Measurements from ENCODE around the gene PSMB9. TPM values are rescaled to one million over a fixed set of nuclear protein-coding genes. Genes with fewer than 3 reads are reported as not detected.
A peak's percentile ranks its signal among the peaks of the same experiment; 100 is the strongest.

PSMB9 gene
- total RNA-seq, 2 donors from 2014 or later = 4.6 to 14.5 TPM

DNA sequence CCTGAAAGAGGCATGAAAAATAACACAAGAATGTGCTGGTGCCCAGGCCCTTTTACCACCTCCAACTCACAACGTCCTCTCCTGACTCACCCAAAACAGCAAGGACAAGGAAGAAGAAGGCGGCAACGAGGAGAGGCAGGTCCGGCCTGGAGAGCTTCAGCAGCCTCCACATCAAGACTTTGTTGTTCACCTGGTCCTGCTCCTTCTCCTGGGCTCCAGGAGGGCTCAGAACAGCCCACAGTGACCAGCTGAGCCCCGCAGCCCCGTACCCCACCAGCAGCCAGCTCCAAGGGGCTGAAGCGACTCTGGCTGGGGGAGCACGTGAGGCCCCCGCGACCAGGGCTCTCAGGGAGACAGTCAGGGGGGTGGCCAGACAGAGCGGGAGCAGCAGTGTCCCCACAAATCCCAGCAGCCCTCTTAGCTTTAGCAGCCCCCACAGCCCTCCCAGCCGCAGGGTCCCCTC is 16.3 kb upstream of the PSMB9 start:
- ATAC-seq (no peak), DNase-seq (no peak)
- Histone ChIP-seq H3K27me3 (no peaks in the 10 kb centered on the region), H3K4me3 (peak overlapping the region in 1 of 2 donors; percentile 72), H3K36me3 (replicated peaks in 1 of 2; ENCODE audit: insufficient read depth in 1 of 2, low read depth in 2 of 2) (peaks cover 0 to 4% of the 10 kb centered on the region in 2 donors), H3K9me3 (no peaks in the 10 kb centered on the region), H3K4me1 (peaks cover 13% of the 10 kb centered on the region), H3K27ac (peak overlapping the region; percentile 80 to 92 (median 90))
- 21 to 48% methylated on average over 7 to 12 of the region's 12 CpGs for WGBS, 2 donors
- intact Hi-C loops (cut with DNase I) = no loop called here
- TF ChIP-seq, protein P1, sequence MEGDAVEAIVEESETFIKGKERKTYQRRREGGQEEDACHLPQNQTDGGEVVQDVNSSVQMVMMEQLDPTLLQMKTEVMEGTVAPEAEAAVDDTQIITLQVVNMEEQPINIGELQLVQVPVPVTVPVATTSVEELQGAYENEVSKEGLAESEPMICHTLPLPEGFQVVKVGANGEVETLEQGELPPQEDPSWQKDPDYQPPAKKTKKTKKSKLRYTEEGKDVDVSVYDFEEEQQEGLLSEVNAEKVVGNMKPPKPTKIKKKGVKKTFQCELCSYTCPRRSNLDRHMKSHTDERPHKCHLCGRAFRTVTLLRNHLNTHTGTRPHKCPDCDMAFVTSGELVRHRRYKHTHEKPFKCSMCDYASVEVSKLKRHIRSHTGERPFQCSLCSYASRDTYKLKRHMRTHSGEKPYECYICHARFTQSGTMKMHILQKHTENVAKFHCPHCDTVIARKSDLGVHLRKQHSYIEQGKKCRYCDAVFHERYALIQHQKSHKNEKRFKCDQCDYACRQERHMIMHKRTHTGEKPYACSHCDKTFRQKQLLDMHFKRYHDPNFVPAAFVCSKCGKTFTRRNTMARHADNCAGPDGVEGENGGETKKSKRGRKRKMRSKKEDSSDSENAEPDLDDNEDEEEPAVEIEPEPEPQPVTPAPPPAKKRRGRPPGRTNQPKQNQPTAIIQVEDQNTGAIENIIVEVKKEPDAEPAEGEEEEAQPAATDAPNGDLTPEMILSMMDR (IDR thresholded peaks at IDR 0.05) = no peak
- no peak for TF ChIP-seq POLR2A (IDR thresholded peaks at IDR 0.05)

DNA sequence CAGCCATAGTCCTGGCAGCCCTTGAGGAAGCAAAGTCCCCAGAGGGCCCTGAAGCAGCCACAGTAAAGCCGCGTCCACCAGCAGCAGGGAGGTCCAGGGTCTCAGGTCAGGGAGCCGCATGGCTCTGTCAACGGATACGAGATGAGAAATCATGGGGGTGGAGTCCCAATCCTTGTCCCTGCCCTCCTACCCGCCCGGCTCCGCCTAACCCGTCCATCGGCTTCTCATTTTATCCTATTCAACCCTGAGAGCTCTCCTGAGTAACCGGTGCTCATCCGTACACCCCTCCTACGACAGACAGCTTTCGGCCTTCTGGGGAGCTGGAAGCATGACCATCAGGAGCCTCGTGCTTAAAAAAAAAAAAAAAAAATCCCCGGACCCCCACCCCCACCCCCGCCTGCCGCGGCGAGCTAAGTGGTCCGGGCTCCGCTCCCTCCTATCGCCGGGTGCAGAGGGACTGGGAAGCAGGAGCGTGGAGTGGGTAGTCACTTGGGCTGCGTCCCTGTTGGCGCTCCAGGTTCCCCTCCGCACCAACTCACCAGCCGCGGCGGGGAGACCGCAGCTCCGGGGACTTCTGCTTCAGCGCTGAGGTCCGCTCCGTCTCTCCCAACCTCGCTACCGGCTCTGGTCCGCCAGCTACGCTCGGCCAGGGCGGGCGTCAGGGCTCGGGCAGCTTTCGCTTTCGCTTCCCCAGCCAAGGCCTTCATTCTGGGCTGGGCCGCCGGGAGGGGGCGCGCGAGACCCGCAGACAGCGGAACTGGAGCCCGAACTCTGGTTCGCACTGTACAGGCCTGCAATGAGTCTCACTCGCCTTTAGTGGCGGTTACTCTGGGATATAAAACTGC is 15.7 kb upstream of the PSMB9 start, which contains the start of gene TAP2:
TAP2 (minus strand) TSS at position 626 of the 845 bp plus-strand sequence; CDS start at position 120, 506 bp downstream.
- peak within 1 kb of the TSS; percentile 80 to 92 (median 90) for H3K27ac ChIP-seq
- 0 to 1% methylated on average over 36 to 57 of the region's 57 CpGs for WGBS, 2 donors
- H3K4me3 ChIP-seq = peak within 1 kb of the TSS; percentile 58 to 72
- H3K36me3 ChIP-seq (replicated peaks in 1 of 2; ENCODE audit: insufficient read depth in 1 of 2, low read depth in 2 of 2) = peaks cover 0 to 4% of the 10 kb centered on the region in 2 donors
- ATAC-seq (peak; percentile 96), DNase-seq (peak; percentile 95 to 97 (median 96))
- no peaks in the 10 kb centered on the region for H3K9me3 ChIP-seq
- H3K4me1 ChIP-seq = peaks cover 19% of the 10 kb centered on the region
- H3K27me3 ChIP-seq = no peaks in the 10 kb centered on the region
- TF ChIP-seq, protein P1 (IDR thresholded peaks at IDR 0.05) = peak; percentile 88 to 99 (median 98)
- TF ChIP-seq POLR2A (IDR thresholded peaks at IDR 0.05) = peak in 2 of 3 donors; percentile 59 to 61
- intact Hi-C loops (cut with DNase I) = no loop called here

DNA sequence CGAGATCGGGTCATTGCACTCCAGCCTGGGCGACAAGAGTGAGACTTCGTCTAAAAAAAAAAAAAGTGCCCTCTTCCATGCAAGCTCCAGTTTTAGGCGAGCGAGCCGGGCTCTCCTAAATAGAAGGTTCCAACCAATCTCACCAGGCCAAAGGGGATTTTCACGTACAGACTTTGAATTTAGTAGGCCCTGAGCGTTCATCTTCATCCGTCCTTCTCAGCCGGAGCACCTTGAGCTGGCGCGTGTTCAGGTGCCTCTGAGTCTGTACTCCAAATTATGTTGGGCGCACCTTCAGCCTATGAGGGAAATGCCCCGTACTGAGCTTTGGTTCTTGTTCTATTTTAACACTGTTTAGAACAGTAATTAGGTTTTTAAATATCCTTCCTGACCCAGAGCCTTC is 14.6 kb upstream of the PSMB9 start:
- DNase-seq = no peak
- TF ChIP-seq, protein P1 (IDR thresholded peaks at IDR 0.05) = no peak
- TF ChIP-seq POLR2A (IDR thresholded peaks at IDR 0.05) = no peak
- peak overlapping the region in 3 of 4 donors; percentile 90 to 92 (median 90) for H3K27ac ChIP-seq
- 82 to 83% methylated on average over 15 of the region's 15 CpGs for WGBS, 2 donors
- no peaks in the 10 kb centered on the region for H3K9me3 ChIP-seq
- ATAC-seq = no peak
- peaks cover 0 to 2% of the 10 kb centered on the region in 2 donors for H3K36me3 ChIP-seq (replicated peaks in 1 of 2; ENCODE audit: insufficient read depth in 1 of 2, low read depth in 2 of 2)
- intact Hi-C loops (cut with DNase I) = no loop called here
- peaks cover 21% of the 10 kb centered on the region for H3K4me1 ChIP-seq
- H3K27me3 ChIP-seq = no peaks in the 10 kb centered on the region
- no peak overlapping the region for H3K4me3 ChIP-seq

DNA sequence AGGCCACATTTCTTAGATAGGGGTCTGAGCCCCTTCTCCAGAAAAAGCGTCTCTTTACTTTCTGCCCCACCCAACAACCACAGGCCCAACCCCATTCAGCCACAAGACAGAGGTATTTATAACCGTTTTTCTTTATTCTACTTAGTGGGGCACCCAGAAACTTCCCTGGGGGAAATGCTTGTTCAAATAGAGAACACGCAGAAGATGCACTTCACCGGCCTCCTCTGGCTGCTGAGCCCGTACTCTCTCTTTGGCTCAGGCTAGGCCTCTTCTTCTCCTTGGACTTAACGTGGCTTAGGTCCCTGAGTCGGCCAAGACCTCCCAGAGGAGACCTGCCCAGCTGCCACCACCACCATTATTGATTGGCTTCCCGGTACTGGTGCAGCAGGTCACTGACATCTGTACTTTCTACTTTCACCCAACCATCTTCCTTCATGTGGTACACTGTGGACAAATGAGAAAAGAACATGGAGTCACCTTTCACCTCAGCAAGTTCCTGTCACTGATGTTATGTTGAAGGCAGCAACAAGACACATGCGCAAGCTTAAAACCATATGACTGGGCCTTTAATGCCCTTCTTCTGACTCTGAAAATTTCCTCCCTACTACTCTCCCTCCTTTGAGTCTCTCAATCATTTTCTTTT is 13.3 kb upstream of the PSMB9 start:
- Histone ChIP-seq H3K4me3 (no peak overlapping the region), H3K9me3 (no peaks in the 10 kb centered on the region), H3K27ac (no peak overlapping the region), H3K36me3 (replicated peaks in 1 of 2; ENCODE audit: insufficient read depth in 1 of 2, low read depth in 2 of 2) (no peaks in the 10 kb centered on the region), H3K4me1 (peaks cover 25% of the 10 kb centered on the region), H3K27me3 (no peaks in the 10 kb centered on the region)
- ATAC-seq = no peak
- intact Hi-C loops (cut with DNase I) = no loop called here
- 75 to 90% methylated on average over 9 of the region's 9 CpGs for WGBS, 2 donors
- DNase-seq = no peak
- TF ChIP-seq, protein P1 (IDR thresholded peaks at IDR 0.05) = no peak
- no peak for TF ChIP-seq POLR2A (IDR thresholded peaks at IDR 0.05)
